Chondrocyte (in vitro differentiated cells): Measurements from ENCODE around the gene ATP6V0E2. TPM values are rescaled to one million over a fixed set of nuclear protein-coding genes. Genes with fewer than 3 reads are reported as not detected.
A peak's percentile ranks its signal among the peaks of the same experiment; 100 is the strongest.

Source experiments
- DNase-seq: peaks from one replicate; pipeline ENCODE4 v3.0.0; 2021; ENCODE audit warnings: mixed read lengths, low spot score
- H3K27ac Mint-ChIP-seq: one replicate; pipeline ENCODE4 v1.8.0; 2021; ENCODE audit warnings: mild to moderate bottlenecking, moderate library complexity, mixed read lengths; ENCODE audit not compliant: unreplicated experiment
- H3K27me3 Mint-ChIP-seq: 2 replicates; pipeline ENCODE4 v1.8.0; 2021; ENCODE audit warnings: low read depth, mixed read lengths
- H3K36me3 Mint-ChIP-seq: 2 replicates; pipeline ENCODE4 v1.8.0; 2021; ENCODE audit warnings: low read depth, mixed read lengths
- H3K4me1 Mint-ChIP-seq: 2 replicates; pipeline ENCODE4 v1.8.0; 2021; ENCODE audit warnings: low read depth, mild to moderate bottlenecking, mixed read lengths
- H3K4me3 Mint-ChIP-seq: one replicate; pipeline ENCODE4 v1.8.0; 2021; ENCODE audit warnings: mild to moderate bottlenecking, moderate library complexity, mixed read lengths; ENCODE audit not compliant: unreplicated experiment
- H3K9me3 Mint-ChIP-seq: 2 replicates; pipeline ENCODE4 v1.8.0; 2021; ENCODE audit warnings: low read depth, mixed read lengths
- total RNA-seq: library from RNA; stranded (reverse); gene quantifications from 3 replicates; pipeline ENCODE4 v1.2.1, GENCODE V29; 2021
- TF ChIP-seq, protein P1 (sequence below): fragments of 200-600 bp; sonication (generic); IDR thresholded peaks from 2 replicates; pipeline ENCODE4 v1.5.0; 2021; ENCODE audit warnings: antibody characterized with exemption, mild to moderate bottlenecking, moderate library complexity

Gene ATP6V0E2
- total RNA-seq, 1 donor from 2014 or later, result 24.8 TPM

DNA sequence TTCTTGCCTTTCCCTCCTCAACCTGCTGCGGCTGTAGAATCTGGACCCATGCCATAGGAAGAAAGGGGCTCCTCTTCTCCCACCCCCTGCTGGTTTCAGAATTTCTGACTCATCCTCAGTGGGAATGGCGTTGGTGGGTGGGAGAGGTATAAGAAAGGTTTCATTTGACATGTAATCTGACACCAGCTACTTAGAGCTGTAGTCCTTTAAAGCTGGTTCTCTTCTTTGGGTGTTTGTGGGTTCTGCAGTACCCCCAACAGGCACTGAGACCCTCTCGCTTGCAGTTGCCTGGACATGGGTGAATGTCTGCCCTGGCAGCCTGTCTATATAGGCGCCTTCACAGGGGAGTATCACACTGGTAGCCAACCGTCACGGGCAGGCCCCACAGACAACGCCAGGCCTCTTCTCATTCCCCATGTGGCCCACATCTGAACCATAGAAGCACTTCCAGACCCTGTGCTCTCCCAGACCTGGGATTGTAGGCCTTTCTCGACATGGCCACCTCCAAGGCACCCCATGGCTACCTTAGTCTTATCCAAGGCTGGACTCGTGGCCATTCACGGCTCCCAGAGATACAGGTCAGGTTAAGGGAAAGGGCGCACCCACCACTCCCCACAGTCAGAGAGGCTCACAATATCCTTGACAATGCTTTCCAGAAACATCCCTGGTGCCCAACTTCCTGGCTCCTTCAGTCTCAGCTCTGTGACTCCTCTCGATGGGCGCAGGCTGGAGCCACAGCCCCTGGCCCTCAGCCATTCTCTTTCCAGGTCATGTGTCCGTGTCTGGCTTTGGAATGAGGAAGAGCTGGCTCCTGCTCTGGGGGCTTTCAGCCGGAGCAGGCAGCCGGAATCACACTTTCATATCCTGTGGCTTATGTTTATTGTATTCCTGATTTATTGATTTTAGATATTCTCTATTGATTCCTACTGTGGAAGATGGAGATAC lies 18.1 kb upstream of the ATP6V0E2 start:
- no peak for DNase-seq
- H3K4me3 Mint-ChIP-seq, result no peak overlapping the region
- H3K9me3 Mint-ChIP-seq, result no peaks in the 10 kb centered on the region

DNA sequence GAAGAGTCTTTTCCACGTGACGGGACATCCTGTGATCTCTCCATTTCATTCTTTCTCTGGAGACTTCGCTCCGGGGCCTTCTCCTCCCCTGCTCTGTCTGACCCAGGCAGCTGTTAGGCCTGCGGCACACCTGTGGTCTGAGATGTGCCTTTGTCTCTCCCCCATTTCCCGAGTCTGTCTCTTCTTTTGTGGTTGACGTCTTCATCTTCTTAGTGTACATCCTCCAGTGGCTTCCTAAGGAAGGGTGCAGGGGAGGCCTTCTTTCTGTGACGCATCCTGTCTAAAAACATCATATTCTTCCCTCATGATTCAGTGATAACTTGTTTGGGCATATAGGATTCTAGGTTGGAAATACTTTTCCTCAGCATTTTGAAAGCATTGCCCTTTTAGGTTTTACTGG lies 17.2 kb upstream of the ATP6V0E2 start:
- no peak overlapping the region for H3K4me3 Mint-ChIP-seq
- no peaks in the 10 kb centered on the region for H3K9me3 Mint-ChIP-seq
- peaks cover 26% of the 10 kb centered on the region for H3K4me1 Mint-ChIP-seq
- no peak for DNase-seq
- no peak overlapping the region for H3K27ac Mint-ChIP-seq
- TF ChIP-seq, protein P1, sequence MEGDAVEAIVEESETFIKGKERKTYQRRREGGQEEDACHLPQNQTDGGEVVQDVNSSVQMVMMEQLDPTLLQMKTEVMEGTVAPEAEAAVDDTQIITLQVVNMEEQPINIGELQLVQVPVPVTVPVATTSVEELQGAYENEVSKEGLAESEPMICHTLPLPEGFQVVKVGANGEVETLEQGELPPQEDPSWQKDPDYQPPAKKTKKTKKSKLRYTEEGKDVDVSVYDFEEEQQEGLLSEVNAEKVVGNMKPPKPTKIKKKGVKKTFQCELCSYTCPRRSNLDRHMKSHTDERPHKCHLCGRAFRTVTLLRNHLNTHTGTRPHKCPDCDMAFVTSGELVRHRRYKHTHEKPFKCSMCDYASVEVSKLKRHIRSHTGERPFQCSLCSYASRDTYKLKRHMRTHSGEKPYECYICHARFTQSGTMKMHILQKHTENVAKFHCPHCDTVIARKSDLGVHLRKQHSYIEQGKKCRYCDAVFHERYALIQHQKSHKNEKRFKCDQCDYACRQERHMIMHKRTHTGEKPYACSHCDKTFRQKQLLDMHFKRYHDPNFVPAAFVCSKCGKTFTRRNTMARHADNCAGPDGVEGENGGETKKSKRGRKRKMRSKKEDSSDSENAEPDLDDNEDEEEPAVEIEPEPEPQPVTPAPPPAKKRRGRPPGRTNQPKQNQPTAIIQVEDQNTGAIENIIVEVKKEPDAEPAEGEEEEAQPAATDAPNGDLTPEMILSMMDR, result no peak
- H3K36me3 Mint-ChIP-seq, result peaks cover 8% of the 10 kb centered on the region
- H3K27me3 Mint-ChIP-seq, result no peaks in the 10 kb centered on the region

More for the DNA sequence above, 18.1 kb upstream of the ATP6V0E2 start:
- peaks cover 26% of the 10 kb centered on the region for H3K4me1 Mint-ChIP-seq
- no peaks in the 10 kb centered on the region for H3K27me3 Mint-ChIP-seq
- TF ChIP-seq, protein P1, result no peak
- H3K27ac Mint-ChIP-seq, result peak overlapping the region; percentile 57
- H3K36me3 Mint-ChIP-seq, result peaks cover 7% of the 10 kb centered on the region

DNA sequence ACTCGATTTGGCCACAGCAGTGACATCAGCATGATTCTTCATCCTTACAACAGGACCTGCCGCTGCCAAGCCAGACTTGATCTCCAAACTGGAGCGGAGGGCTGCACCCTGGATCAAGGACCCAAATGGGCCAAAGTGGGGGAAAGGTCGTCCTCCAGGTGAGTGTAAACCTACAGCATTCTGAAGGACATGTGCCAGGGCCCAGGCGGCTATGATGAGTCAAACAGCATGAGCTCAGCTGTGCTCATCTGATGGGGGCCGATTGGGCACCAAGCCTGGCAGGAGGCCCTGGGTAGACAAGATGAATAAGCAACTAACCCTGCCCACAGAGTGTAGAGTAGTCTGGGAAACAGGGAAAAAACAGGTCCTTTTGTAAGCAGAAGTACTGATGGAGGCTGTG lies 14.4 kb upstream of the ATP6V0E2 start:
- H3K9me3 Mint-ChIP-seq, result no peaks in the 10 kb centered on the region
- H3K4me3 Mint-ChIP-seq, result no peak overlapping the region
- TF ChIP-seq, protein P1, result no peak
- H3K36me3 Mint-ChIP-seq, result peaks cover 6% of the 10 kb centered on the region
- H3K27ac Mint-ChIP-seq, result no peak overlapping the region
- peak; percentile 67 for DNase-seq
- no peaks in the 10 kb centered on the region for H3K27me3 Mint-ChIP-seq
- H3K4me1 Mint-ChIP-seq, result peaks cover 21% of the 10 kb centered on the region

DNA sequence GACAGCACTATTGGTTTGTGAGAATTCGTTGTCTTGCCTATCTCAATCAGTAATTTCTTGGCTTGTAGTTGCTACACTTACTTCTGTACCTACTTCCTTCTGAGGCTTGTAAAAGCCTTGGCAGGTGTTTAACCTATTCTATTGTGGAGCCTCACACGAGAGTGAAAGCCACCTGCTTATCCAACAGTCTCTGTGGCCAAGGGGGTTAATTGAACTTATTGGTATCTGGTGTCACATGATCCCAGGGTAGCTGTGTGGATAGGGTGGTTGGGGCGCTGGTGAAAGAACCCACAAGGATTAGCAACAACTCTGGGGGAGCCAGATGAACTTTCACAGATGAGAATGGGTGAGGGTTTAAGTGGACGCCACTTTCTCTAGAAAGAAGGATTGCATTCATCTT lies 13.9 kb upstream of the ATP6V0E2 start:
- H3K27ac Mint-ChIP-seq, result no peak overlapping the region
- TF ChIP-seq, protein P1, result no peak
- no peak for DNase-seq
- no peaks in the 10 kb centered on the region for H3K27me3 Mint-ChIP-seq
- H3K9me3 Mint-ChIP-seq, result no peaks in the 10 kb centered on the region
- no peak overlapping the region for H3K4me3 Mint-ChIP-seq
- peaks cover 6% of the 10 kb centered on the region for H3K36me3 Mint-ChIP-seq
- peaks cover 16% of the 10 kb centered on the region for H3K4me1 Mint-ChIP-seq

DNA sequence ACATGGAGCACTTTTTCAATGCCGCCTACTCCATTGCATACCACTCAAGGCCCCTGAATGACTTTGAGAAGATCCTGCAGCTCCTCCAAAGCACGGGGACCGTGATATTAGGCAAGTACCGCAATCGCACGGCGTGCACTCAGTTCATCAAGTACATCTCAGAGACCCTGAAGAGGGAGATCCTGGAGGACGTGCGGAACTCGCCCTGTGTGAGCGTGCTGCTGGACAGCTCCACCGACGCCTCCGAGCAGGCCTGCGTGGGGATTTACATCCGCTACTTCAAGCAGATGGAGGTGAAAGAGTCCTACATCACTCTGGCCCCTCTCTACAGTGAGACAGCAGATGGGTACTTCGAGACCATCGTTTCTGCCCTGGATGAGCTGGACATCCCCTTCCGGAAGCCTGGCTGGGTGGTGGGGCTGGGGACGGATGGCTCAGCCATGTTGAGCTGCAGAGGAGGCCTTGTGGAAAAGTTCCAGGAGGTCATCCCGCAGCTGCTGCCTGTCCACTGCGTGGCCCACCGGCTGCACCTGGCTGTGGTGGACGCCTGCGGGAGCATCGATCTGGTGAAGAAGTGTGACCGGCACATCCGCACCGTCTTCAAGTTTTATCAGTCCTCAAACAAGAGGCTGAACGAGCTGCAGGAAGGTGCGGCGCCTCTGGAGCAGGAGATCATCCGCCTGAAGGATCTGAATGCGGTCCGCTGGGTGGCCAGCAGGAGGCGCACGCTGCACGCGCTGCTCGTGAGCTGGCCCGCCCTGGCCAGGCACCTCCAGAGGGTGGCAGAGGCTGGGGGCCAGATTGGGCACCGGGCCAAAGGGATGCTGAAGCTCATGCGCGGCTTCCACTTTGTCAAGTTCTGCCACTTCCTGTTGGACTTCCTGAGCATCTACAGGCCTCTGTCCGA lies 12.7 kb upstream of the ATP6V0E2 start:
- peaks cover 6% of the 10 kb centered on the region for H3K36me3 Mint-ChIP-seq
- H3K9me3 Mint-ChIP-seq, result no peaks in the 10 kb centered on the region
- no peak overlapping the region for H3K4me3 Mint-ChIP-seq
- no peaks in the 10 kb centered on the region for H3K27me3 Mint-ChIP-seq
- H3K27ac Mint-ChIP-seq, result no peak overlapping the region
- H3K4me1 Mint-ChIP-seq, result peaks cover 4% of the 10 kb centered on the region
- no peak for DNase-seq
- TF ChIP-seq, protein P1, result peak; percentile 38
